HEK293T (cell line): ENCODE data around the gene EMSY.

Source experiments
- ARNT ChIP-seq: fragments of 450-650 bp; IDR thresholded peaks from 2 replicates; pipeline ENCODE4 v1.6.1; 2017; ENCODE audit warnings: mild to moderate bottlenecking
- BHLHE40 ChIP-seq: fragments of 450-650 bp; IDR thresholded peaks from 2 replicates; pipeline ENCODE4 v1.6.1; 2016; ENCODE audit warnings: mild to moderate bottlenecking, moderate library complexity, borderline replicate concordance
- CTBP1 ChIP-seq: fragments of 450-650 bp; IDR thresholded peaks from 2 replicates; pipeline ENCODE4 v1.6.1; 2016; ENCODE audit warnings: borderline replicate concordance
- FOXK2 ChIP-seq: fragments of 450-650 bp; IDR thresholded peaks from 2 replicates; pipeline ENCODE4 v1.6.1; 2016; ENCODE audit warnings: mild to moderate bottlenecking
- L3MBTL2 ChIP-seq: fragments of 450-650 bp; conservative IDR thresholded peaks from 2 replicates; pipeline ENCODE4 v1.6.1; 2016; ENCODE audit warnings: mild to moderate bottlenecking
- SP1 ChIP-seq: fragments of 450-650 bp; IDR thresholded peaks from 2 replicates; pipeline ENCODE4 v1.6.1; 2017
- TARDBP ChIP-seq: fragments of 450-650 bp; IDR thresholded peaks from 2 replicates; pipeline ENCODE4 v1.6.1; 2016
- ZNF384 ChIP-seq: fragments of 450-650 bp; IDR thresholded peaks from 2 replicates; pipeline ENCODE4 v1.6.1; 2016

- no peak for TF ChIP-seq ARNT
- no peak for TF ChIP-seq L3MBTL2
- TF ChIP-seq BHLHE40, result no peak
- no peak for TF ChIP-seq ZNF384
- TF ChIP-seq SP1, result no peak
- TF ChIP-seq FOXK2, result no peak
- no peak for TF ChIP-seq CTBP1
- TF ChIP-seq TARDBP, result no peak
Measured at GRCh38 chr11:76557466-76557865, 112.6 kb downstream of the EMSY start.
